GM12878 (cell line): ENCODE results near the gene ELAVL2.

Source experiments
- CREM ChIP-seq: IDR thresholded peaks from 2 replicates; pipeline ENCODE4 v1.6.1; 2014; ENCODE audit warnings: antibody characterized with exemption, low read depth
- CTCF ChIP-seq, 3 experiments: IDR thresholded peaks in 2 of 3; conservative IDR thresholded peaks in 1 of 3; 2 replicates each; pipeline ENCODE4 v1.5.1; 2011; ENCODE audit warnings: low read depth in 3 of 3, low read length in 3 of 3, mild to moderate bottlenecking in 3 of 3, control low read depth in 2 of 3, moderate library complexity in 2 of 3, inconsistent platforms in 1 of 3, mixed read lengths in 1 of 3; ENCODE audit not compliant: control insufficient read depth in 2 of 3, insufficient read depth in 1 of 3; ENCODE audit errors: extremely low read depth in 1 of 3
- EP300 ChIP-seq, 2 experiments: fragments of 150-350 bp in 1 of 2; IDR thresholded peaks; 2 replicates each; pipeline ENCODE4 v1.6.1; 2011 to 2012; ENCODE audit warnings: low read depth in 2 of 2, low read length in 2 of 2, borderline replicate concordance in 1 of 2, improper control_type of control experiment in 1 of 2, inconsistent platforms in 1 of 2; ENCODE audit not compliant: control insufficient read depth in 1 of 2
- POLR2AphosphoS5 ChIP-seq: IDR thresholded peaks from 2 replicates; pipeline ENCODE4 v1.6.1; 2011; ENCODE audit warnings: mild to moderate bottlenecking, low read length, inconsistent platforms
- RAD21 ChIP-seq: IDR thresholded peaks from 2 replicates; pipeline ENCODE4 v1.6.1; 2011; ENCODE audit warnings: mild to moderate bottlenecking, low read depth, low read length, moderate library complexity; ENCODE audit not compliant: insufficient read depth
- TAF1 ChIP-seq: IDR thresholded peaks from 2 replicates; pipeline ENCODE4 v1.6.1; 2011; ENCODE audit warnings: mild to moderate bottlenecking, low read depth, low read length, borderline replicate concordance
- ZNF207 ChIP-seq: fragments of 450-650 bp; IDR thresholded peaks from 2 replicates; pipeline ENCODE4 v1.6.1; 2014; ENCODE audit warnings: antibody characterized with exemption, mild to moderate bottlenecking, borderline replicate concordance

GRCh38 chr9:23672151-23672550 lies 153.9 kb downstream of the ELAVL2 start:
- TF ChIP-seq CREM, result no peak
- no peak for TF ChIP-seq POLR2AphosphoS5
- TF ChIP-seq EP300 (IDR thresholded peaks at IDR 0.05; ENCODE audit: borderline replicate concordance in 1 of 2, control insufficient read depth in 1 of 2, low read depth in 2 of 2, low read length in 2 of 2), result no peak
- TF ChIP-seq ZNF207, result no peak
- no peak for TF ChIP-seq TAF1
- no peak for TF ChIP-seq RAD21
- no peak for TF ChIP-seq CTCF (IDR thresholded peaks at IDR 0.05 in 2 of 3, conservative IDR thresholded peaks at IDR 0.05 in 1 of 3; ENCODE audit: control insufficient read depth in 2 of 3, extremely low read depth in 1 of 3, insufficient read depth in 1 of 3, low read depth in 3 of 3, low read length in 3 of 3)
